ENCODE data around the gene RAB6B. TPM values are rescaled to one million over a fixed set of nuclear protein-coding genes. Genes with fewer than 3 reads are reported as not detected.

RAB6B gene
- total RNA-seq, 1 experiment from 2014 or later = 14.1 TPM

GRCh38 chr3:133779626-133780203 is 116.0 kb downstream of the RAB6B start:
- Histone ChIP-seq H2AFZ (ENCODE audit: low read depth, low read length, poor library complexity, severe bottlenecking) (no peak overlapping the region), H3K4me3 (replicated peaks in 1 of 2; ENCODE audit: low read depth in 1 of 2, low read length in 2 of 2) (no peak overlapping the region), H3K79me2 (ENCODE audit: insufficient read depth, low read length) (no peaks in the 10 kb centered on the region), H3K4me1 (ENCODE audit: control insufficient read depth in 1 of 2, insufficient read depth in 2 of 2, low read length in 2 of 2) (no peaks in the 10 kb centered on the region), H3K4me2 (ENCODE audit: low read length) (no peak overlapping the region), H3K27me3 (ENCODE audit: insufficient read depth, low read length) (no peaks in the 10 kb centered on the region), H3K27ac (ENCODE audit: low read depth, low read length) (no peak overlapping the region), H3K36me3 (ENCODE audit: control insufficient read depth in 1 of 2, insufficient read depth in 2 of 2, low read length in 2 of 2) (no peaks in the 10 kb centered on the region), H3K9me2 (ENCODE audit: insufficient read depth) (no peaks in the 10 kb centered on the region), H4K20me1 (ENCODE audit: insufficient read depth) (no peaks in the 10 kb centered on the region), H3K9ac (ENCODE audit: low read length) (no peak overlapping the region), H3K9me3 (ENCODE audit: control insufficient read depth in 1 of 2, insufficient read depth in 1 of 2, low read depth in 1 of 2, low read length in 2 of 2) (no peaks in the 10 kb centered on the region)
- intact Hi-C loops (cut with micrococcal nuclease) = no loop called here
- no TSS peak for BruUV-seq (replicated peaks)
- no peak for TF ChIP-seq TCF7L2 (IDR thresholded peaks at IDR 0.05; ENCODE audit: borderline replicate concordance, extremely low read depth, insufficient read depth, insufficient read length)
- TF ChIP-seq FOSL1 (IDR thresholded peaks at IDR 0.05; ENCODE audit: low read depth) = no peak
- TF ChIP-seq ZFX (IDR thresholded peaks at IDR 0.05) = no peak
- TF ChIP-seq CTCF (IDR thresholded peaks at IDR 0.05 in 2 of 3, conservative IDR thresholded peaks at IDR 0.05 in 1 of 3; ENCODE audit: borderline replicate concordance in 1 of 3, insufficient read depth in 1 of 3, low read depth in 2 of 3, low read length in 2 of 3) = no peak
- no peak for TF ChIP-seq POLR2AphosphoS5 (IDR thresholded peaks at IDR 0.05; ENCODE audit: low read depth, low read length)
- TF ChIP-seq RAD21 (IDR thresholded peaks at IDR 0.05; ENCODE audit: low read depth) = no peak
- TF ChIP-seq SIN3A (IDR thresholded peaks at IDR 0.05; ENCODE audit: low read depth) = no peak
- TF ChIP-seq MAX (IDR thresholded peaks at IDR 0.05) = no peak
- no peak for TF ChIP-seq EZH2phosphoT487 (IDR thresholded peaks at IDR 0.05; ENCODE audit: borderline replicate concordance)
- TF ChIP-seq SRF (IDR thresholded peaks at IDR 0.05; ENCODE audit: low read depth) = no peak
- TF ChIP-seq ZNF274 (IDR thresholded peaks at IDR 0.05; ENCODE audit: low read depth, low read length) = no peak
- TF ChIP-seq EGR1 (IDR thresholded peaks at IDR 0.05; ENCODE audit: low read depth) = no peak
- TF ChIP-seq REST (IDR thresholded peaks at IDR 0.05; ENCODE audit: low read depth) = no peak
- TF ChIP-seq ELF1 (IDR thresholded peaks at IDR 0.05; ENCODE audit: borderline replicate concordance, low read depth) = no peak
- TF ChIP-seq JUND (IDR thresholded peaks at IDR 0.05) = no peak
- no peak for TF ChIP-seq ZBTB33 (IDR thresholded peaks at IDR 0.05; ENCODE audit: extremely low read depth, insufficient replicate concordance, low read length)
- no peak for TF ChIP-seq SP1 (IDR thresholded peaks at IDR 0.05; ENCODE audit: low read depth)
- TF ChIP-seq CEBPB (IDR thresholded peaks at IDR 0.05; ENCODE audit: low read depth) = no peak
- no peak for TF ChIP-seq EZH2 (IDR thresholded peaks at IDR 0.05)
- DNase-seq (ENCODE audit: low read depth, low spot score) (no peak), ATAC-seq (no peak)
- RAD21 ChIA-PET (ENCODE audit: low non-redundant PET in 1 of 2, low total read pairs in 2 of 2, uncharacterized antibody in 2 of 2, unreplicated experiment in 2 of 2) = no interaction called here
- CTCF ChIA-PET = no interaction called here
- POLR2A ChIA-PET = no interaction called here

All from HCT116 (cell line).